ENCODE data around the gene MYOM1. TPM values are rescaled to one million over a fixed set of nuclear protein-coding genes. Genes with fewer than 3 reads are reported as not detected.

MYOM1 gene
- total RNA-seq, 1 donor from 2014 or later = 0.49 TPM

DNA sequence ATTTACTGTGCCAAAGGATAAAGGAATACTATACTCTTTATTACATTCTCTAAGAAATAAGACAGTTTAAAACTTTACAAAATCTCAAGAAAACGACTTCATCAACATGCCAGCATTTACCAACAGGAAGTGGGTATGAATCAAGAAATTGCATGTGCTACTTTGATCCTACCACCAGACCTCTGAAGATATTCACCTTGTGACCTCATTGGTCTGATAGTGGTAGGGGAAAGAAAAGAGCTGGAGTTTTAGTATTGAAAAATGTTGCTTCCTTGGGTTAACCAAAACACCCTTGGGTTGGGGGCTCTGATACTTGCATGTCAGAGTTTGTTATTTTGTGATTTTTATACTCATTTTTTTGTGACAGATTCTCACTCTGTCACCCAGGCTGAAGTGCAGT is 122.7 kb downstream of the MYOM1 start:
- no peaks in the 10 kb centered on the region for H3K36me3 Mint-ChIP-seq (ENCODE audit: low read depth, unreplicated experiment)
- no peak overlapping the region for H3K4me3 Mint-ChIP-seq (ENCODE audit: unreplicated experiment)
- H3K27me3 Mint-ChIP-seq (ENCODE audit: unreplicated experiment) = no peaks in the 10 kb centered on the region
- peaks cover 4% of the 10 kb centered on the region for H3K4me1 Mint-ChIP-seq (ENCODE audit: unreplicated experiment)
- no peak for DNase-seq (ENCODE audit: low spot score)
- no peak overlapping the region for H3K27ac Mint-ChIP-seq (ENCODE audit: unreplicated experiment)
- TF ChIP-seq, protein P1, sequence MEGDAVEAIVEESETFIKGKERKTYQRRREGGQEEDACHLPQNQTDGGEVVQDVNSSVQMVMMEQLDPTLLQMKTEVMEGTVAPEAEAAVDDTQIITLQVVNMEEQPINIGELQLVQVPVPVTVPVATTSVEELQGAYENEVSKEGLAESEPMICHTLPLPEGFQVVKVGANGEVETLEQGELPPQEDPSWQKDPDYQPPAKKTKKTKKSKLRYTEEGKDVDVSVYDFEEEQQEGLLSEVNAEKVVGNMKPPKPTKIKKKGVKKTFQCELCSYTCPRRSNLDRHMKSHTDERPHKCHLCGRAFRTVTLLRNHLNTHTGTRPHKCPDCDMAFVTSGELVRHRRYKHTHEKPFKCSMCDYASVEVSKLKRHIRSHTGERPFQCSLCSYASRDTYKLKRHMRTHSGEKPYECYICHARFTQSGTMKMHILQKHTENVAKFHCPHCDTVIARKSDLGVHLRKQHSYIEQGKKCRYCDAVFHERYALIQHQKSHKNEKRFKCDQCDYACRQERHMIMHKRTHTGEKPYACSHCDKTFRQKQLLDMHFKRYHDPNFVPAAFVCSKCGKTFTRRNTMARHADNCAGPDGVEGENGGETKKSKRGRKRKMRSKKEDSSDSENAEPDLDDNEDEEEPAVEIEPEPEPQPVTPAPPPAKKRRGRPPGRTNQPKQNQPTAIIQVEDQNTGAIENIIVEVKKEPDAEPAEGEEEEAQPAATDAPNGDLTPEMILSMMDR (IDR thresholded peaks at IDR 0.05; ENCODE audit: unreplicated experiment) = no peak
- no peaks in the 10 kb centered on the region for H3K9me3 Mint-ChIP-seq (ENCODE audit: unreplicated experiment)

DNA sequence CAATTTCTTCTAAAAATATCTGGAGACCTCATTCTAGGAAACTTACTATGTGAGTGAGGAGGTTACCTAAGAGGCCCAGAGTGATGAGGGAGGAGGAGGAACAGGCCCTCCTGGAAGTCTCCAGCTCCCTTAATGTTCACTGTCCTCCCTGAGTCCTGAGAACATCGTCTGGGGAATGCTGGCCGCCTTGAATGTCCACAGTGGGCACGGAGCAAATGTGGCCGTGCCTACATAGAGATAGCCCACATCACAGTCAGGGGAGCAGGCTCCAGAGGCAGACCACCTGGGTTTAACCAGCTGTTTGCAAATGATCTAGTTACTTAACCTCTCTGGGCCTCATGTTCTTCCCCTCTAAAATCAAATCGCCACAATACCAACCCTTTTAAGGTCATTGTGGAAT is 123.8 kb downstream of the MYOM1 start:
- DNase-seq (ENCODE audit: low spot score) = no peak
- Mint-ChIP-seq H3K9me3 (ENCODE audit: unreplicated experiment) (no peaks in the 10 kb centered on the region), H3K4me1 (ENCODE audit: unreplicated experiment) (peaks cover 3% of the 10 kb centered on the region), H3K27me3 (ENCODE audit: unreplicated experiment) (no peaks in the 10 kb centered on the region), H3K36me3 (ENCODE audit: low read depth, unreplicated experiment) (no peaks in the 10 kb centered on the region), H3K27ac (ENCODE audit: unreplicated experiment) (no peak overlapping the region), H3K4me3 (ENCODE audit: unreplicated experiment) (no peak overlapping the region)
- TF ChIP-seq, protein P1 (IDR thresholded peaks at IDR 0.05; ENCODE audit: unreplicated experiment) = no peak

DNA sequence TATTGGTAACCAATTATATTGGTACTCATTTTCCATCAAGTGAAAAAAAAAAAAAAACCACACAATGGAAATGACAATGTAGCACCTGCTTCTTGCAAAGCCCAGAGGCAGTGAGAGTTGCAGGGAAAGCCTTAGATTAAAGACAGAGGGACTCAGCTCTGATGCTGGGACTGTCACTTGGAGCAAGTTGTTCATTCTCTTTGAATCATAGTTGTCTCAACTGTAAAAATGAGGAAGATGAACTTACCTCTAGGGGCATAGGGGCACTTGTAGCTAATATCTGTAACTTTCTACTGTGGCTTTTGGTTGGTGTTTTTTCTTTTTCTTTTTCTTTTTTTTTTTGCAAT is 125.5 kb downstream of the MYOM1 start:
- no peaks in the 10 kb centered on the region for H3K9me3 Mint-ChIP-seq (ENCODE audit: unreplicated experiment)
- H3K36me3 Mint-ChIP-seq (ENCODE audit: low read depth, unreplicated experiment) = no peaks in the 10 kb centered on the region
- H3K27ac Mint-ChIP-seq (ENCODE audit: unreplicated experiment) = no peak overlapping the region
- H3K27me3 Mint-ChIP-seq (ENCODE audit: unreplicated experiment) = no peaks in the 10 kb centered on the region
- no peaks in the 10 kb centered on the region for H3K4me1 Mint-ChIP-seq (ENCODE audit: unreplicated experiment)
- DNase-seq (ENCODE audit: low spot score) = no peak
- TF ChIP-seq, protein P1 (IDR thresholded peaks at IDR 0.05; ENCODE audit: unreplicated experiment) = no peak
- no peak overlapping the region for H3K4me3 Mint-ChIP-seq (ENCODE audit: unreplicated experiment)

DNA sequence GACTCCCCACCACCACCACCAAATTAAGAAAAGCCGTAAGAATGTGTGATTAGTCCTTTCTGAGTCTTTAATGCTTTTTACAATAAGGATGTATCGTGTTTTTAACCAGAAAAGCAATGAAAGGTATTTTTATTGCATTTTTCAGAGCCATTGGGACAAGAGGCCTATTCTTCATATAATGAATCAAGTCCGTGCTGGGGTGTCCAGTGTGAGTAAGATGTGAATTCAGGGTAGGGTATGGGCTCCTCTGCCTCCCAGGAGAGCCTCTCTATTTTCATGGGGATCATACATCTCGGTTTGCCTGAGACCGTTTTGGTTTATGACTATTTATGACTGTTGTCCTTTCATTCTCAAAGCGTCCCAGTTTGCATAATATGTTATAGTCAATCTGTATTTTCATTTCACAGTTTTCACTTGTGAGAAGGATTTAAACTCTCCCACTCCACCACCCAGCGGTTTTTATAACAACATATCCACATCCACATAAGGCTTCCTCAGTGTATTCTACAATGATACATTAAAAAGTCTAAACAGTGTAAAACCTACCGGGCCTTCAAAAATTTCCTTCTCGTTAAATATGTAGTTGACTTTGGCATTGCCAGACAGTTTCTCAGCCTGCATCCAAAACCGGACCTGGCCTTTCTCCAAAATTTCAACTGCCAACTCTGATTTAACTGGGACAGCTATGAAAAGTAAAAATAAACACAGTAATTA is 126.0 kb downstream of the MYOM1 start:
- DNase-seq (ENCODE audit: low spot score) = no peak
- Mint-ChIP-seq H3K4me1 (ENCODE audit: unreplicated experiment) (no peaks in the 10 kb centered on the region), H3K9me3 (ENCODE audit: unreplicated experiment) (no peaks in the 10 kb centered on the region), H3K36me3 (ENCODE audit: low read depth, unreplicated experiment) (no peaks in the 10 kb centered on the region), H3K27ac (ENCODE audit: unreplicated experiment) (no peak overlapping the region), H3K4me3 (ENCODE audit: unreplicated experiment) (no peak overlapping the region), H3K27me3 (ENCODE audit: unreplicated experiment) (no peaks in the 10 kb centered on the region)
- TF ChIP-seq, protein P1 (IDR thresholded peaks at IDR 0.05; ENCODE audit: unreplicated experiment) = no peak

DNA sequence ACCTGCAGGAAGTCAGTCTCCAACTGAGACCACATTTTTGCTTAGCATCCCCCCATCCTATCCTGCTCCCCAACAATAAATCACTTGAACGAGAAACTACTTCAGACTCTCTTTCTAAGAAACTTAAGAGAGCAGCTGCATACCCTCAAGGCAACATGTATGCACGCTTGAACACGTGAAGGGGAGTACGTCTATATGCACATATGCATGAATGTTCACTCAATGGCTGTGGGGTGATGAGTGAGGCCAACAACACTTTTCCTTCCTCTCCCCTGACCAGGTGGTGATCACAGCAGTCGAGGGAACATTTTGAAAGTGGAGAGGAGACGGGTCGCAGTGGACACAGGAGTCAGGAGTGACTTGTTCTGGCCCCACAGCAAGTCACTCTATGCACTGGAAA is 127.0 kb downstream of the MYOM1 start:
- no peaks in the 10 kb centered on the region for H3K9me3 Mint-ChIP-seq (ENCODE audit: unreplicated experiment)
- no peaks in the 10 kb centered on the region for H3K27me3 Mint-ChIP-seq (ENCODE audit: unreplicated experiment)
- DNase-seq (ENCODE audit: low spot score) = no peak
- TF ChIP-seq, protein P1 (IDR thresholded peaks at IDR 0.05; ENCODE audit: unreplicated experiment) = no peak
- peaks cover 3% of the 10 kb centered on the region for H3K4me1 Mint-ChIP-seq (ENCODE audit: unreplicated experiment)
- no peaks in the 10 kb centered on the region for H3K36me3 Mint-ChIP-seq (ENCODE audit: low read depth, unreplicated experiment)
- no peak overlapping the region for H3K4me3 Mint-ChIP-seq (ENCODE audit: unreplicated experiment)
- no peak overlapping the region for H3K27ac Mint-ChIP-seq (ENCODE audit: unreplicated experiment)

Measured in endothelial cell (in vitro differentiated cells).